DND-41 (cell line): Measurements from ENCODE around the gene FCN1.
"Not testable (repeated sequence)": the region's sequence is repeated elsewhere in the genome, so short reads cannot be mapped to it uniquely, and the experiment has no call there.

Experiments
- ATAC-seq: fragments of 200-7000 bp; cut with Tn5 transposase; 3 replicates; pipeline ENCODE4 v1.9.1; 2021; ENCODE audit warnings: low read depth; ENCODE audit not compliant: insufficient read depth
- DNase-seq: peaks from one replicate; pipeline ENCODE4 v3.0.0-alpha.2; 2020
- H2AFZ ChIP-seq: 2 replicates; pipeline ENCODE4 v1.6.0; 2012; ENCODE audit warnings: low read depth, low read length
- H3K27ac ChIP-seq: 2 replicates; pipeline ENCODE4 v1.5.1; 2012; ENCODE audit warnings: low read length, inconsistent platforms
- H3K27me3 ChIP-seq: fragments of 200-600 bp; sonication (generic); 2 replicates; pipeline ENCODE4 v1.6.0; 2012; ENCODE audit warnings: low read length, mild to moderate bottlenecking, inconsistent platforms; ENCODE audit not compliant: insufficient read depth, poor library complexity
- H3K36me3 ChIP-seq: 2 replicates; pipeline ENCODE4 v1.5.1; 2012; ENCODE audit warnings: low read length, inconsistent platforms; ENCODE audit not compliant: insufficient read depth
- H3K4me1 ChIP-seq: 2 replicates; pipeline ENCODE4 v1.5.1; 2012; ENCODE audit warnings: mild to moderate bottlenecking, low read length; ENCODE audit not compliant: insufficient read depth
- H3K4me2 ChIP-seq: 2 replicates; pipeline ENCODE4 v1.6.0; 2012; ENCODE audit warnings: mild to moderate bottlenecking, moderate library complexity, low read length, inconsistent platforms; ENCODE audit not compliant: insufficient read depth
- H3K4me3 ChIP-seq, 2 experiments: fragments of 200-600 bp in 1 of 2; shearing (Covaris generic) in 1 of 2; 2 replicates each; pipeline ENCODE4 v1.5.1; 2012 to 2016; ENCODE audit warnings: inconsistent platforms in 2 of 2, low read length in 2 of 2, mild to moderate bottlenecking in 2 of 2, low read depth in 1 of 2, moderate library complexity in 1 of 2
- H3K79me2 ChIP-seq: 2 replicates; pipeline ENCODE4 v1.6.0; 2012; ENCODE audit warnings: low read length, inconsistent platforms; ENCODE audit not compliant: insufficient read depth
- H3K9ac ChIP-seq: 2 replicates; pipeline ENCODE4 v1.6.0; 2012; ENCODE audit warnings: low read depth, mild to moderate bottlenecking, inconsistent platforms, low read length, moderate library complexity
- H3K9me3 ChIP-seq: 2 replicates; pipeline ENCODE4 v1.5.1; 2012; ENCODE audit warnings: low read length, moderate library complexity, mild to moderate bottlenecking, inconsistent platforms; ENCODE audit not compliant: insufficient read depth, severe bottlenecking
- H4K20me1 ChIP-seq: 2 replicates; pipeline ENCODE4 v1.6.0; 2012; ENCODE audit warnings: low read length; ENCODE audit not compliant: insufficient read depth
- EZH2 ChIP-seq: IDR thresholded peaks from 3 replicates; pipeline ENCODE4 v1.6.1; 2012; ENCODE audit warnings: borderline replicate concordance, low read depth, mild to moderate bottlenecking, moderate library complexity, low read length, inconsistent platforms; ENCODE audit not compliant: severe bottlenecking
- TF ChIP-seq, protein P1 (sequence below): IDR thresholded peaks from 2 replicates; pipeline ENCODE4 v1.5.1; 2012; ENCODE audit warnings: borderline replicate concordance, low read length, moderate library complexity, mild to moderate bottlenecking; ENCODE audit not compliant: poor library complexity, severe bottlenecking; ENCODE audit errors: extremely low read depth

Gene FCN1

DNA sequence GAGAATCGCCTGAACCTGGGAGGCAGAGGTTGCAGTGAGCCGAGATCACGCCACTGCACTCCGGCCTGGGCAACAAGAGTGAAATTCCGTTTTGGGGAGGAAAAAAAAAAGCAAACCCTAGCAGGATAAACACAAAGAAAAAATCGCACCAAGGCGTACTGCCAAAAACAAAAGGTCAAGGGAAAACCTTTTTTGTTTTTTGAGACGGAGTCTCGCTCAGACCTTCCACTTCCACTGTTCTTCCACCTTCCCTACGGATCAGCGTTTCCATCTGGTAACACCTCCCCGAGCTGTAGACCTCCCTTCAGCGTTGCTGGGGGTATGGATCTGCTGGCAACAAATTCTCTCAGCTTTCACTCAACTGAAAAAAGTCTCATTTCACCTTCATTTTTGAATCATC lies 57.2 kb downstream of the FCN1 start:
- Histone ChIP-seq H3K9me3 (no peaks in the 10 kb centered on the region), H4K20me1 (no peaks in the 10 kb centered on the region), H3K27me3 (no peaks in the 10 kb centered on the region), H3K4me1 (no peaks in the 10 kb centered on the region), H3K79me2 (no peaks in the 10 kb centered on the region), H3K4me2 (no peak overlapping the region), H3K4me3 (no peak overlapping the region), H3K9ac (no peak overlapping the region), H3K27ac (no peak overlapping the region), H3K36me3 (no peaks in the 10 kb centered on the region), H2AFZ (no peak overlapping the region)
- TF ChIP-seq EZH2: no peak
- TF ChIP-seq, protein P1, sequence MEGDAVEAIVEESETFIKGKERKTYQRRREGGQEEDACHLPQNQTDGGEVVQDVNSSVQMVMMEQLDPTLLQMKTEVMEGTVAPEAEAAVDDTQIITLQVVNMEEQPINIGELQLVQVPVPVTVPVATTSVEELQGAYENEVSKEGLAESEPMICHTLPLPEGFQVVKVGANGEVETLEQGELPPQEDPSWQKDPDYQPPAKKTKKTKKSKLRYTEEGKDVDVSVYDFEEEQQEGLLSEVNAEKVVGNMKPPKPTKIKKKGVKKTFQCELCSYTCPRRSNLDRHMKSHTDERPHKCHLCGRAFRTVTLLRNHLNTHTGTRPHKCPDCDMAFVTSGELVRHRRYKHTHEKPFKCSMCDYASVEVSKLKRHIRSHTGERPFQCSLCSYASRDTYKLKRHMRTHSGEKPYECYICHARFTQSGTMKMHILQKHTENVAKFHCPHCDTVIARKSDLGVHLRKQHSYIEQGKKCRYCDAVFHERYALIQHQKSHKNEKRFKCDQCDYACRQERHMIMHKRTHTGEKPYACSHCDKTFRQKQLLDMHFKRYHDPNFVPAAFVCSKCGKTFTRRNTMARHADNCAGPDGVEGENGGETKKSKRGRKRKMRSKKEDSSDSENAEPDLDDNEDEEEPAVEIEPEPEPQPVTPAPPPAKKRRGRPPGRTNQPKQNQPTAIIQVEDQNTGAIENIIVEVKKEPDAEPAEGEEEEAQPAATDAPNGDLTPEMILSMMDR: no peak
- ATAC-seq (no peak), DNase-seq (no peak)

DNA sequence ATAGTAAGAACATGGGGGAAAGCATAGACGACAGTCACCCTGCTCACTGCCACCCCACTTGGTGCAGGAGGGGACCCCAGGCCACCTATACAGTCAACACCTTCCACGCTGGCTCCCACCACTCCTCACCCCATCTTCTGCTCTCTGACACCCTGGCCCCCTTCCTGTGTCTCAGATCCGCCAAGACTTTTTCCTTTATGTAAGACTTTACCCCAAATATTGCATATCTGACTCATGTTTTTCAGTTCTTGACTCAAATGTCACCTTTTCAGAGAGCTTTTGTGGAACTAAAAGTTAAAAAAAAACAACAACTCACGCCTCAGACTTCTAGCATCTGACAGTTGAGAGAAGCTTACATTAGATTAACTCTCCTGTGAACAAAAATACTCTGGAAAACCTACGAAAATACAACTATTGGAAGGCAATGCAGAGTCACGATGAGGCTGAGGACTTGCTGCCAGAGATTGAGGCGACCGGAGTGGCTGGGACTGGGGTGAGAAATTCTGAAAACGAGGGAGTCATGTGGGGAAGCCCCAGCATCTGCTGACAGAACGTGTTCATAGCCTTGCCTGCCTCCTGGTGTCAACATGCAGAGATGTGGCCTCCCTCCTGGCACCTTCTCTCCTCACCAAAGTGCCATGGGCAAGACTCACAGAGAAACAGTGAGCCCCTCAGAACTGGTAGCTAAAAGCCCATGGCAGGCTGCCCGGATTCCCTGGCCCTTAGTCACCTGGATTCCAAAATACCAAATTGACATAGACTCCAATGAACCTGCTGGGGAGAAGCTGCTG lies 59.5 kb downstream of the FCN1 start:
- DNase-seq: no peak
- Histone ChIP-seq H4K20me1 (no peaks in the 10 kb centered on the region), H2AFZ (no peak overlapping the region), H3K27me3 (no peaks in the 10 kb centered on the region), H3K4me1 (no peaks in the 10 kb centered on the region), H3K9ac (no peak overlapping the region), H3K9me3 (no peaks in the 10 kb centered on the region), H3K4me3 (no peak overlapping the region), H3K79me2 (no peaks in the 10 kb centered on the region), H3K4me2 (no peak overlapping the region), H3K36me3 (no peaks in the 10 kb centered on the region), H3K27ac (no peak overlapping the region)
- ATAC-seq: no peak
- TF ChIP-seq, protein P1: no peak
- TF ChIP-seq EZH2: no peak

DNA sequence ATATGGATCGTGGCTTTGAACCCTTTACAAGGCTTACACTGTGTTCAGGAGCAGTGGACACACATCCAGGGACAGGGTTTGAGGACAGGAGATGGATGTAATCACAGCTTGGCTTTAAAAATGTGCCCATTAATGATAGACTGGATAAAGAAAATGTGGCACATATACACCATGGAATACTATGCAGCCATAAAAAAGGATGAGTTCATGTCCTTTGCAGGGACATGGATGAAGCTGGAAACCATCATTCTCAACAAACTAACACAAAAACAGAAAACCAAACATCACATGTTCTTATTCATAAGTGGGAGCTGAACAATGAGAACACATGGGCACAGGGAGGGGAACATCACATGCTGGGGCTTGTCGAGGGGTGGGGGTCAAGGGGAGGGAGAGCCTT lies 60.3 kb downstream of the FCN1 start:
- not testable (repeated sequence) for H4K20me1 ChIP-seq, H3K4me1 ChIP-seq, H3K27me3 ChIP-seq, H3K9me3 ChIP-seq, H3K4me3 ChIP-seq, H3K36me3 ChIP-seq, H2AFZ ChIP-seq, H3K27ac ChIP-seq, H3K79me2 ChIP-seq, H3K4me2 ChIP-seq, H3K9ac ChIP-seq, ATAC-seq, DNase-seq

DNA sequence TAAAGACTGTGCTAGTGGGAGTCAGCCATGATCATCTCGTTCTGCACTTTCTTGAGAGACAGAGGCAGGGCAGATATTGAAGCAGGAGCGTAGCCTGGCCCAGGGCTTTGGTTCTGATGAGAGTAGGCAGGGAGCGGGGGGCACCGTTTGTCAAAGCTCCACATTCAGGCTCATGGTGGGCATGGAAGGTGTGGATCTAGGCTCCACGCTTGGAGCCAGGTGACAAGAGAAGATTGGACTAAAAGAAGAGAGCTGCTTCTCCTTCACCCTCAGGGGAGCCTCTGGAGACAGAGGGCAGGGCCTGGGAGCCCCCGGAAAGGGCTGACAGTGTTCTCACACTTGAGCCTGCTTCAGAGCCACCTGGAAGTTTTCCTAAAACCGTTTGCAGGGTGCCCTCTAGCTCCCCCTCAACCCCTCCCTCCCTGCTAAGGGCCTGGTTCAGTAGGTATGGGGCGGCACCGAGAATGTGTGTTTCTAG lies 61.8 kb downstream of the FCN1 start:
- Histone ChIP-seq H3K4me1 (no peaks in the 10 kb centered on the region), H3K9ac (no peak overlapping the region), H2AFZ (no peak overlapping the region), H3K79me2 (no peaks in the 10 kb centered on the region), H3K36me3 (no peaks in the 10 kb centered on the region), H3K27me3 (no peaks in the 10 kb centered on the region), H4K20me1 (no peaks in the 10 kb centered on the region), H3K27ac (no peak overlapping the region), H3K9me3 (peaks cover 3% of the 10 kb centered on the region), H3K4me3 (no peak overlapping the region), H3K4me2 (no peak overlapping the region)
- TF ChIP-seq, protein P1: no peak
- DNase-seq (no peak), ATAC-seq (no peak)
